MM.1S (cell line): ENCODE results near the gene NLGN1.

Source experiments
- DNase-seq: peaks from one replicate; pipeline ENCODE4 v3.0.0-alpha.2; 2015
- H2AFZ ChIP-seq: fragments of 300-600 bp; sonication (generic); 2 replicates; pipeline ENCODE4 v1.6.0; 2016; ENCODE audit warnings: antibody characterized with exemption, low read length
- H3F3A ChIP-seq: fragments of 300-600 bp; sonication (generic); 2 replicates; pipeline ENCODE4 v1.6.1; 2016; ENCODE audit warnings: mild to moderate bottlenecking, antibody characterized with exemption, low read length, moderate library complexity, mixed read lengths; ENCODE audit not compliant: insufficient read depth
- H3K27ac ChIP-seq: fragments of 300-600 bp; sonication (generic); 2 replicates; pipeline ENCODE4 v1.5.1; 2016; ENCODE audit warnings: mild to moderate bottlenecking, low read length
- H3K27me3 ChIP-seq: fragments of 300-600 bp; sonication (generic); replicated peaks from 2 replicates; pipeline ENCODE4 v1.6.0; 2016; ENCODE audit warnings: low read length; ENCODE audit not compliant: insufficient read depth
- H3K36me3 ChIP-seq: fragments of 300-600 bp; sonication (generic); replicated peaks from 2 replicates; pipeline ENCODE4 v1.6.1; 2016; ENCODE audit warnings: mild to moderate bottlenecking, low read length, mixed read lengths; ENCODE audit not compliant: insufficient read depth
- H3K4me1 ChIP-seq: fragments of 300-600 bp; sonication (generic); 2 replicates; pipeline ENCODE4 v1.6.1; 2016; ENCODE audit warnings: low read length, mixed read lengths
- H3K4me2 ChIP-seq: fragments of 300-600 bp; sonication (generic); 2 replicates; pipeline ENCODE4 v1.6.0; 2016; ENCODE audit warnings: low read depth, low read length
- H3K4me3 ChIP-seq: fragments of 300-600 bp; sonication (generic); 2 replicates; pipeline ENCODE4 v1.5.1; 2016; ENCODE audit warnings: low read length, mixed read lengths
- H3K79me2 ChIP-seq: fragments of 300-600 bp; sonication (generic); 2 replicates; pipeline ENCODE4 v1.6.1; 2016; ENCODE audit warnings: mixed run types, low read length, mixed read lengths
- H3K9ac ChIP-seq: fragments of 300-600 bp; sonication (generic); 2 replicates; pipeline ENCODE4 v1.6.1; 2016; ENCODE audit warnings: low read length, mixed read lengths
- H3K9me2 ChIP-seq: fragments of 300-600 bp; sonication (generic); replicated peaks from 2 replicates; pipeline ENCODE4 v1.6.1; 2016; ENCODE audit warnings: mild to moderate bottlenecking, low read length, mixed read lengths; ENCODE audit not compliant: insufficient read depth
- H3K9me3 ChIP-seq: fragments of 300-600 bp; sonication (generic); replicated peaks from 2 replicates; pipeline ENCODE4 v1.6.1; 2016; ENCODE audit warnings: mild to moderate bottlenecking, low read length, mixed read lengths; ENCODE audit not compliant: insufficient read depth
- H4K20me1 ChIP-seq: fragments of 300-600 bp; sonication (generic); 2 replicates; pipeline ENCODE4 v1.6.1; 2016; ENCODE audit warnings: mild to moderate bottlenecking, low read length, moderate library complexity, mixed read lengths; ENCODE audit not compliant: insufficient read depth
- EZH2 ChIP-seq: fragments of 300-600 bp; sonication (generic); optimal IDR thresholded peaks from 2 replicates; pipeline ENCODE3; 2017; ENCODE audit warnings: low read depth, mild to moderate bottlenecking, antibody characterized with exemption, low read length, mixed read lengths
- EZH2phosphoT487 ChIP-seq: fragments of 300-600 bp; sonication (generic); IDR thresholded peaks from 2 replicates; pipeline ENCODE4 v1.6.1; 2018; ENCODE audit warnings: antibody characterized with exemption, low read length
- TF ChIP-seq, protein P1 (sequence below): fragments of 300-600 bp; sonication (generic); IDR thresholded peaks from 2 replicates; pipeline ENCODE4 v1.5.1; 2016; ENCODE audit warnings: antibody characterized with exemption, low read length, mixed read lengths

NLGN1 gene

DNA sequence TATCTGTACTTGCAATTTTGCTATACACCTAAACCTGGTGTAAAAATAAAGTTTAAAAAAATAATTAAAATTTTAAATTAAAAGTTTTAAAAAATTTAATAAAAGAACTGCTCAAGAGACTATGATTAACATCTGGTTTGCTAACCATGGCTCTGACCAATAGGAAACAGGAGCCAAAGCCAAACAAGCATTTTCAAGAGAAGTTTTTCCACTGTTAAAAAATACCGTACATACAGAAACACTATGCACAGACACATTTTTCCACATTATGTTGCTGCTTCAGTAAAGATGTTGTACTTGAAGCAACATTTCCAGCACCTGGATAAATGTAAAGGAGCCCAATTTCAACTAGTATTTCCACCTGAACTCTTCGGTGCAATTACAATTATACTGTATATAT lies 917.7 kb downstream of the NLGN1 start:
- Histone ChIP-seq H3K9me2 (no peaks in the 10 kb centered on the region), H3K9me3 (no peaks in the 10 kb centered on the region), H3K4me1 (no peaks in the 10 kb centered on the region), H2AFZ (no peak overlapping the region), H3K4me3 (no peak overlapping the region), H3F3A (no peaks in the 10 kb centered on the region), H3K27me3 (no peaks in the 10 kb centered on the region), H3K4me2 (no peak overlapping the region), H3K27ac (no peak overlapping the region), H3K79me2 (no peaks in the 10 kb centered on the region), H4K20me1 (no peaks in the 10 kb centered on the region), H3K9ac (no peak overlapping the region), H3K36me3 (no peaks in the 10 kb centered on the region)
- TF ChIP-seq, protein P1, sequence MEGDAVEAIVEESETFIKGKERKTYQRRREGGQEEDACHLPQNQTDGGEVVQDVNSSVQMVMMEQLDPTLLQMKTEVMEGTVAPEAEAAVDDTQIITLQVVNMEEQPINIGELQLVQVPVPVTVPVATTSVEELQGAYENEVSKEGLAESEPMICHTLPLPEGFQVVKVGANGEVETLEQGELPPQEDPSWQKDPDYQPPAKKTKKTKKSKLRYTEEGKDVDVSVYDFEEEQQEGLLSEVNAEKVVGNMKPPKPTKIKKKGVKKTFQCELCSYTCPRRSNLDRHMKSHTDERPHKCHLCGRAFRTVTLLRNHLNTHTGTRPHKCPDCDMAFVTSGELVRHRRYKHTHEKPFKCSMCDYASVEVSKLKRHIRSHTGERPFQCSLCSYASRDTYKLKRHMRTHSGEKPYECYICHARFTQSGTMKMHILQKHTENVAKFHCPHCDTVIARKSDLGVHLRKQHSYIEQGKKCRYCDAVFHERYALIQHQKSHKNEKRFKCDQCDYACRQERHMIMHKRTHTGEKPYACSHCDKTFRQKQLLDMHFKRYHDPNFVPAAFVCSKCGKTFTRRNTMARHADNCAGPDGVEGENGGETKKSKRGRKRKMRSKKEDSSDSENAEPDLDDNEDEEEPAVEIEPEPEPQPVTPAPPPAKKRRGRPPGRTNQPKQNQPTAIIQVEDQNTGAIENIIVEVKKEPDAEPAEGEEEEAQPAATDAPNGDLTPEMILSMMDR, result no peak
- TF ChIP-seq EZH2phosphoT487 (no peak), EZH2 (no peak)
- DNase-seq, result no peak

DNA sequence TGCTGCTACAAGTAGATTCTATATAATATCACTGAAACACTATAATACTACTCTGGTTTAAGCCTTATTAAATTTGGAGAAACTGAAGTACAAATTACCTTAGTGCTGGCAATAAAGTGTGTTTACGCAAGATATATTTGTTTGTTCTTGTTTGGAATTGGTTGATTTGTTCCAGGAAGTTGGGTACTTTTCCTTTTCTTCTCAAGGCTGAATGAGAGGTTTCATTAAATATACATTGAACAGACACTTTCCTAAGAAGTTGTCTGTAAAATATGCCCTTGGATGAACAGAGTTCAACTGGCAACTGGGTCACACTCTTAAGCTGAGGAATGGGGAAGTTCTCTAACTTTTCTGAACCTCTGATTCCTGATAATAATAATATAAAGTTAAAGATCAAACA lies 919.5 kb downstream of the NLGN1 start:
- Histone ChIP-seq H3K79me2 (no peaks in the 10 kb centered on the region), H3K4me2 (no peak overlapping the region), H3F3A (no peaks in the 10 kb centered on the region), H3K27me3 (no peaks in the 10 kb centered on the region), H3K36me3 (no peaks in the 10 kb centered on the region), H3K9me3 (no peaks in the 10 kb centered on the region), H3K9me2 (no peaks in the 10 kb centered on the region), H3K4me1 (no peaks in the 10 kb centered on the region), H3K4me3 (no peak overlapping the region), H2AFZ (no peak overlapping the region), H3K9ac (no peak overlapping the region), H4K20me1 (no peaks in the 10 kb centered on the region), H3K27ac (no peak overlapping the region)
- no peak for DNase-seq
- TF ChIP-seq EZH2phosphoT487 (no peak), EZH2 (no peak)
- TF ChIP-seq, protein P1, result no peak

- Histone ChIP-seq H3K4me3 (no peak overlapping the region), H3K79me2 (no peaks in the 10 kb centered on the region), H2AFZ (no peak overlapping the region), H4K20me1 (no peaks in the 10 kb centered on the region), H3K27ac (no peak overlapping the region), H3K27me3 (no peaks in the 10 kb centered on the region), H3K9me2 (no peaks in the 10 kb centered on the region), H3K4me2 (no peak overlapping the region), H3F3A (no peaks in the 10 kb centered on the region), H3K36me3 (no peaks in the 10 kb centered on the region), H3K4me1 (no peaks in the 10 kb centered on the region), H3K9ac (no peak overlapping the region), H3K9me3 (no peaks in the 10 kb centered on the region)
- TF ChIP-seq EZH2phosphoT487 (no peak), EZH2 (no peak)
- TF ChIP-seq, protein P1, result no peak
- DNase-seq, result no peak
These were observed 920.6 kb downstream of the NLGN1 start for GRCh38 chr3:174318181-174318580.
